HG02840 (cell line): Measurements from ENCODE around the gene C1QTNF1.

Source experiments
- ATAC-seq: cut with Tn5 transposase; IDR thresholded peaks from one replicate; pipeline ENCODE4 v1.9.1; 2021; ENCODE audit warnings: mild to moderate bottlenecking, moderate library complexity, moderate number of reproducible peaks; ENCODE audit not compliant: unreplicated experiment, low FRiP score

The C1QTNF1 gene

DNA sequence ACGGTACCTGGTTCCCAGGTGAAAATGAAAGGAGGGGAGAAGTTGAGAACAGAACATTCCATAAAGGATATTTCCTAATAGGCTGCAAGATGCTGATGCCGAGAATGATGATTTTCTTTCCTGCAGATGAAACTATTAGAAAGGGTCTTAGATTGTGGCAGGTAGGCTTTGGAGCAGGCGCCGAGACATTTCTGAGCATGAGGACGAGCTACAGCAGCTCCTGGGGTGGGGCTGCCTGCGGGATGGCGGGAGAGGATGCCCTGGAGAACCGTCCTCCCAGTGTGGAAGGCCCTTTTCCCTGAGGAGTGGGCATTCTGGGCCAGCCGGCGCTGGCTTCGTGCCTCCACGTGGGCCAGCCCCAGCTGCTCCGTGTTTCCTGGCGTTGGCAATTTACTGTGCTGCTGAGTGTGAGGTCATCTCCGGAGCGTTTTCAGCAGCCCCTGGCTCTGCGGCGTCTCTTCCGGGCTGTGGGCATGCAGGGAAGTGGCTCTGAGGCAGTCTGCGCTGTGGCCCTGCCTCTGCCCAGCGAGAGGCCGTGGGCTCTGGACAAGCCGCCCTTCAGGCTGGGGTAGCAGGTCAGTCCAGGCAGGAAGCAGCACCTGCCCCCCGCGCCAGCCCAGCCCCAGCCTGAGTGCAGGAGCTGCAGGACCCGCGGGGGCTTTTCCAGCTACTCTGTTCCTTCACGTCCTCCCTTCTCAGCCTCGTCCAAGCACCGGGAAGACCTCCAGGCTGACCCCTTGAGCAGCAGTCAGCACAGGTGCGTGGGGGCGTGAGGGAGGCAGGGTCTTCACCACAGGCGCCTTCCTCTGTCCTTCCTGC, 62.8 kb downstream of the C1QTNF1 start:
- ATAC-seq, result no peak

DNA sequence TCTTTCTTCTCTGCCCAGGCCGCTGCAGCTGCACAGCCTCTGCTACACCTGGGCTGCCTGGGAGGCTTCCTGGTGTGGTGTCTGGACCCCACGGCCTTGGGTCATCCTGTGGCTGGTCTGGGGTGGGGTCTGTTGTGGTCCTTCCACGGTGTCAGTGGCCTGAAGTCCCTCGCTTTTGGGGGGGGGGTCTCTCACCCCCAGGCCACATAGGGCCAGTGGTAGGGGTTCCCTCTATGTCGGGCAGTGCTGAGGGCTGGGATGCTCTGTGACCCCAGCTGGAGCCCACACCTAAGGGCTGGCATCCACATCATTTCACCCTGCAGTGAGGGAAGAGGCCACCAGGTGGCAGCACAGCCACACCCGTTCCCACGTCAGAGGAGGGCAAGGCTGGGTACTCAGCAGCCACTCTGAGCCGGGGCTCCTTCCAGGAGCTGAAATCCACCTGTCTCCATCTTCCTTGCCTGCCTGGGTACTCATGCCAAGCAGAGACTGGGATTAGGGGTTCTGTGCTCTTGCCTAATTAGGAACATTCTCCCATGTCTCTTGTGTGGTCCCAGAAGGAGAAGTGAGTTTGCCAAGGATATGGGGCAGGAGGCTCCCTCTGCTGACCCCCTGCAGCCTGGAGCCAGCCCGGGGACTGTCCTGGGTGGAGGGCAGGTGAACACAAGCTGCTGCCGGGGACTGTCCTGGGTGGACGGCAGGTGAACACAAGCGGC, 63.6 kb downstream of the C1QTNF1 start:
- no peak for ATAC-seq

- ATAC-seq, result no peak
These were observed 64.5 kb downstream of the C1QTNF1 start for GRCh38 chr17:79088247-79088996.

GRCh38 chr17:79088997-79089328, 65.0 kb downstream of the C1QTNF1 start:
- ATAC-seq, result no peak

DNA sequence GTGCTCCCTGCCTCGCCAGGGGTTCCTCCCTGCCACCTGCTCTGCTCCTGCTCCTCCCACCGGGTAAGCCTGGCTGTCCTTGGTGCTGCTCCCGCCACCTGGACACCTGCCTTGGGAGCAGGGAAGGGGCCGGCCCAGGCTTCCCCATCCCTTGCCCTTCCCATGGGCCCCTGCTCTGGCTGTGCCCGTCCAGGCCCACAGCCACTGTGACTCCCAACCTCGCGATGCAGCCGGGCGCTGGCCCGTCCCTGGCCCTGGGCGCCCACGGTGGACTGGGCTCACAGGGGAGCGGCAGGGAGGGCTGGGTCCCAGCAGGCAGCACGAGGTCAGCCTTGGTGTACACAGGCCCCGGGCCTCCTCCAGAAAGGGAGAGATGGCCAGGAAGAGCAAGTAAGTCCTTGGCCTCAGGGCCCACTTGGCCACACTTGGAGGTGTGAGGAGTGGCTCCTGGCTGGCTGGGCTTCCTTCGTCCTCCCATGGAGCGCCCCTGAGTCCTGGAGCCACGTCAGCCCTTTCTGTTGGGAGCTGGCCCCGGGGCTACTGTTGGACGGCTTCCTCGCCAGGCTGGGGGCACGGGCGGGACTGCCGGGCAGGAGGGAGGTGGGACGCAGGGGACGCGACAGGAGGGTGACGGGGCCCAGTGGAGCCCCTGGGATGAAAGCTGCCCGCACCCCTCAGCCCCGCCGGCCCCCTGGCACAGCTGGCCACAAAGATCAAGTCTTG, 65.9 kb downstream of the C1QTNF1 start:
- no peak for ATAC-seq

DNA sequence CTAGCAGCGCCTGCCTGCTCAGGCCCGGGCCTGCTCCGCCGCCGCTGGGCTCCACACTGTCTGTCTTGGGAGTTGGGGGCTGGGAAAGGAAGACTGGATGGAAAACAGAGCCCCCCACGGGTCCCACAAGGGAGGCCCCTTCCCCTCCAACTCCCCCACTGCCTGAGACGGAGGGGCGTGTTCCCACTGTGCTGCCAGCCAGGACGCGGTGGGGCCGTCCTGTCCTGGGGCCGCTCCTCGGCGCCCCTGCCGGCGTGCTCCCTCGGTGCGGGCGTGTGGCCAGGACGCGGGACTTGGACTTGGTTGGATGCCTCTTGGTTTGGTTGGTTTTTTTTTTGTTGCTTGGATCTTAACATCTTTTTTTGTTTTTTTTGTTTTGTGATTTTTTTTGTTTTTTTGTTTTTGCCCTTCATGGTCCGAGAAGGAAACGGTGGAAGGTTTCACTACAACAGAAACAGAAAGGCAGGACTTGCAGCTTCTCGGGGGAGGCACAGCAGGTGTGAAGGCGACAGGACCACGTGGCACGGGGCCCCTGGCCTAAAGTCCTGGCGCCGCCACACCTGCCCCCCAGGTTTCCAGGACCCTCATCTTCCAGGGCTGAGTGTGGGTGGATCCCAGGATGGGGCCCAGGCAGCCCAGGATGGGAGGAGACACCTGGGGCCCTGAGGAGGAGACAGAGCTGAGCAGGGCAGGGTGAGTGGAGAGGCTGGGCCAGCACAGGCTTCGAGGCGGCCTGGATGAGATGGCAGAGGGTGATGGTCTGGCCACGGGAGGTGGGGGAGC, 66.7 kb downstream of the C1QTNF1 start:
- no peak for ATAC-seq

- no peak for ATAC-seq
These were observed 67.3 kb downstream of the C1QTNF1 start for GRCh38 chr17:79091226-79091670.

DNA sequence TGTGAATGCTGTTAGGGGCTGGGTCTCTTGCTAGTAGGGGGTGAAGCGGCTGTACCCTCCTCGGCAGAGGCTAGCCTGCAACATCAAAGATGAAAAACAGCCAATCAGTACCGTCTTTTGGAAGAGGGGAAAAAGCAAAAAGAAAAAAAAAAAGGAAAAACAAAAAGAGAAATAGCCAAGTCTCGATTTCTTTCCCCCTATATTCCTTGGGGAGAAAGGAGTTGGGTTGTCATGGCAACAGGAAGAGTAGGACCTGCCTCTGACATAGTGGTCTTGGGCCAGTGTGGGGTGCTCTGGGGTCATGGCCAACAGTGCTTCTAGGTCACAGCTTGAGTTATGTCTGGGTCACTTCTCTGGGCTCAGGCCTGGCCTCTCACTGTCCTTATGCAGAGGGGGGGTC, 68.6 kb downstream of the C1QTNF1 start:
- ATAC-seq, result no peak

DNA sequence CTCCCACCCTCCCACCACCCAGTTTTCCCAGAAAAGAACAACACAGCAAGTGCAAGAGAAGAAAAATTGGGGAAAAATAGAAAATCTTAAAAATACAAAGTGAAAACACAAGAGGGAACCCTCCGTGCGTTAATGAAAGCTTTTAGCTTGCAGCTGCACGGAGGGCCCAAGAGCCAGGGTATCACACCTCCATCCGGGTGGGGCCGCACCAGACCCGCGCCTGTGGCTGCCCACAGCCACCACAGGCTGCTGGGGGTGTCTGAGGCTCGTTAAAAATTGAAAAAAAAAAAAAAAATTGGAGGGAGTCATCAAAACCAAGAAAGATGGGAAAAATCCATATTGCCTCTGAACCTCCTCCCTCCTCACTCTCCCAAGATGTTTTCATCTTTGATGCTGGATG, 69.3 kb downstream of the C1QTNF1 start:
- ATAC-seq, result no peak

DNA sequence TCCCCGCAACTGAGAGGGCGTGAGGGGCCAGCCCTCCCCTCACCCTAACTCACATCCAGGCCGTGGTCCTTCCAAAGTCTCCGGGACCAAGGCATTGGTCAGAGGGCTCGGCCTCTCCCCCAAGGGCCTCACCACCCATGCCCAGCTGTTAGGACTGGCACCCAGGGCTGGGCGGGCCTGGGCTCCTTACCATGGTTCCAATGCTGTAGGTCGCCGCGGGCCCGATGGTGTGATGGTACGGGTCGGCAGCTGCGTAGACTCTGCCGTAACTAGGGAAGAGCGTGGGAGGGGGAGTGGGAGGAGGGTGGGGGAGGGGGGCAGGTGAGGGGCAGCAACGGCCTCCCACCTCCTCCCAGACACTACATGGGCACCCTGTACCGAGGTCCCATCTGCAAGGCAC, 70.3 kb downstream of the C1QTNF1 start:
- ATAC-seq, result no peak

DNA sequence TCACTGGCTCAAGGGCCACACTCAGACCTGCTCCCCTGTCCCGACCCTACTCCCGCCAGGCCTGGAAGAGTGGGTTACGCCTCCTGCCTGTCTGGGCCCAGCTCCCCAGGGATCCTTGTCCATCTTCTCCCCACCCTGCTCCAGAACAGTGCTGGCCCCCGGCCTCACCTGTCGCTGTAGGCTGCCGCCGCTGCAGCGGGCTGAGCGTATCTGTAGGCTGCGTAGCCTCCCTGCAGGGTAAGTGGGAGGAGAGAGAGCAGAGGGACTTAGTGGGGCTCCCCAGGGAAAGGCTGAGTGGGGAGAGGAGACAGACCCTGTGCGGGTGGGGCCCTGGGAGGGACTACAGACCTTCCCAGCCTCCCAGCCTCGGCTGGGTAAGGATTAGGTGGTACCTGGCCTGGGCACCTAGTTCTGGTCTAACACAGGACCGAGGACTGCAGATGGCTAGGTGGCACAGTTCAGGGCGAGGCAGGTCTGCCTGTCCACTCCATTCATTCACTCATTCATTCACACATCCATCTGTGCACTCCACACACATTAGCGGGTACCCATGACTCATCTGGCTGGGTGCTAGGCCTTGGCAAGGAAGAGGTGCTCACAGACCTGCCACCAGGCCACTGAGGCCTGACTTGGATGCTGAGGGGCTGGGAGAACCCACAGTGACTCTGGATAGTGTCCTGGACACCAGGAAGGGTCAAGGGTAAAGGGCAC, 71.5 kb downstream of the C1QTNF1 start:
- ATAC-seq, result no peak

DNA sequence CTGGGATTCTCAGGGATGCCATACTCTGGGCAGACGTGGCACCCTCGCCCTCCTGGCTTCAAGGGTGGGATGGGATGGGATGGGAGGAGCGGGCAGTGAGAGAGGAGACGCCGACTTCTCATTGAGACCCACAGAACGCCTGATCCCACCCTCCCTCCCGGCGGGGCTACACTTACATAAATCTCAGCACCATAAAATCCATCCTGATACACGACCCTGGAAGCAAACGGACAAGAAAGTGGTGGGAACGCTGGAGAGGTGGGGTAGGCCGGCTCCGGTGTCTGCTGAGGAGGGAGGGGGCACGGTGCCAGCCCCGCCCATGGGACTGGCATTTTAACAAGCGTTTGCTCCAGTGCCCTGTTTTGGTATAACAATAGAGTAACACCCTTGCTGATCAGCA, 72.5 kb downstream of the C1QTNF1 start:
- ATAC-seq, result no peak

DNA sequence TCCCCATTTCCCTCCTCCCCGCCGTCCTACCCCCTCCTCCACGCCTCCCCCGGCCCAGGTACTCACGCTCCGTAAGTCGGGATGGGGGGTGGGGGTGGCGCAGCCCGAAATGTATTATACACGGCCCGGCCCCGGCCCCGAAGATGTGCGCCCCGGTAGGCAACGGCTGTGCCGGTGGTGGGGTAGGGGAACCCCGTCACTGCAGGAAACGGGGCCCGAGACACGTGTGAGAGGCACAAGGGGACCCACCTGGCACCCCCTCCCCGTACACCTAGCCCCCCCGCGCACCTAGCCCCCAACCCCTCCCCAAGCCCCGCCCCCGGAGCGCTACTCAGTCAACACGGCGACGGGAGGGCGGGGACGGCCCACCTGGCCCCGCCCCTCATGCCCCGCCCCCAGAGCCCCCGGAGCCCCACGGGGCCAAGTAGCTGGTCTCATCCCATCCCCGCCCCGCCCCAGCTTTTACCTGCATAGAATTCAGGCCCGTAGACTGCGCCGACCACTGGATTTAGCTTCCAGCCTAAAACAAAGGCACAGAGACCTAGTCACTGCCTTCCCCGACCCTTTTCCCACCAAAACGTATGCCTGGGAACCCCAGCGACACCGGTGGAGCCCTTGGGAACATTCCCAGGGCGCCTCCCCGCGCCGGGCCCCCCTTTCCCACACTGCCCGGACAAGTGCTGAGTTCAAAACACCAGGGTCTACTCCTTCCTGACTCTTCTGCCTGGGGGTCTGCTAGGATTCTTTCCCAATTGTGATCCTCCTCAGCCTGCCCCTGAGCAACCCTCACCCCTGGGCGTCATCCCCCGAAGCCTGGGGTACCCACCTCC, 73.5 kb downstream of the C1QTNF1 start:
- no peak for ATAC-seq

DNA sequence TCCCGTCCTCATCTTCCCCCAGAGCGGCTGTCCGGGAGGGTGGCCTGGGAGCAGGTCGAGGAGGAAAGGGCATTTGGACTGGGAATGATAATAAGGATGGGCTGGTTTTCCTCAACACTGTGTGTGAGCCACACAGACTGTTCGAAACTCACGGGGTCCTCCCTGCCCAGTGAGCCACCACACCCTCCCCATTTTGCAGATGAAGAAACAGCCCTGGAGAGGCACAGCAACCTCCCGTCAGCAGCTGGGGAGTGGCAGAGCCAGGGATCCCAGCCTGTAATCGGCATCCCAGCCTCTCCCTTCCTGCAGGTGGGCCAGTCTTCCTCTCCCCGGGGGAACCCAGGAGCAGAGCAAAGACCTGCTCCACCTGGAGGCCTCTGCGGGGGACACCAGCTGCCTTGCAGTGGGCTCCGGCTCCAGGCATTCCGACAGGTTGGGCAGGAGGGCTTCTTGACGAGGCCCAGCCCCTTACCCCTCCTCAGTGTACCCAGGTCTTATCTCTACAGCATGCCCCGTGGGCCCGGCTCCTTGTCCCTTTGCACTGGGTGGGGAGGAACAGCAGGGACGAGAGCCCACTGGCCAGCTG, 74.4 kb downstream of the C1QTNF1 start:
- ATAC-seq, result no peak
